Prostate gland (tissue), 2 donors: ENCODE measurements around the gene IFNA1.

ENCODE experiments used
- CTCF ChIP-seq, 4 experiments: fragments of 200-600 bp in 2 of 4; fragments of 450-650 bp in 2 of 4; sonication (generic) in 2 of 4; IDR thresholded peaks; 1 replicate in 3 of 4; 2 replicates in 1 of 4; pipeline ENCODE4 v1.5.1; 2016 to 2019; ENCODE audit warnings: antibody characterized with exemption in 4 of 4, mild to moderate bottlenecking in 2 of 4, moderate library complexity in 2 of 4
- POLR2AphosphoS5 ChIP-seq: sonication (generic); formaldehyde crosslinking; IDR thresholded peaks from one replicate; pipeline ENCODE4 v1.6.1; 2017; ENCODE audit warnings: antibody characterized with exemption

GRCh38 chr9:21392270-21392669 lies 48.0 kb upstream of the IFNA1 start:
- TF ChIP-seq POLR2AphosphoS5 (no peak), CTCF (IDR thresholded peaks at IDR 0.05) (peak in 1 of 4 experiments; percentile 30)
